T-helper 22 cell (primary cell): ENCODE measurements around the gene IL3.

Source experiments
- DNase-seq: peaks from one replicate; pipeline ENCODE4 v3.0.0-alpha.2; 2020; ENCODE audit warnings: low read depth

IL3 gene

GRCh38 chr5:132057498-132058255 is 2.8 kb upstream of the IL3 start:
- DNase-seq: no peak

DNA sequence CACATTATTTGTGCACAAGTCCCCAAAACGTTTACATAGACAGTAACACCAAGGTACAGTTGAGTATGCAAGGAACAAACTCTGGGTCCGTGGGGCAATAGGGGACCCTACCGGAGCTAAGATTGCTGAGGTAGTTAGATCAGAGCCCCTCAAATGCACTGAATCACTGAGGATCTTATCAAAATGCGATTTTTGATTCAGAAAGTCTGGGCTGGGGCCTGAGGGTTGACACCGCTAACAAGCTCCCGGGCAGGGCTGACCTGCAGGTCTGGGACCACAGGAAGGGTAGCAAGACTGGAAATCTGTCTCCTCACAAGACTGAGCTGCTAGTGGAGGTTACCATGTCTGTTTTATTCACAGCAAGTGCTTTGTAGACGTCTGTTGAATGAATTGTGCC is 1.8 kb upstream of the IL3 start:
- no peak for DNase-seq

GRCh38 chr5:132059043-132059695 is 1.3 kb upstream of the IL3 start:
- DNase-seq: peak; percentile 34

GRCh38 chr5:132059696-132060500 is 557 bp upstream of the IL3 start:
- no peak for DNase-seq

- DNase-seq: peak; percentile 31
Measured at GRCh38 chr5:132063090-132063911, 2.8 kb downstream of the IL3 start.

- DNase-seq: no peak
Measured at GRCh38 chr5:132064140-132064539, 3.7 kb downstream of the IL3 start.

DNA sequence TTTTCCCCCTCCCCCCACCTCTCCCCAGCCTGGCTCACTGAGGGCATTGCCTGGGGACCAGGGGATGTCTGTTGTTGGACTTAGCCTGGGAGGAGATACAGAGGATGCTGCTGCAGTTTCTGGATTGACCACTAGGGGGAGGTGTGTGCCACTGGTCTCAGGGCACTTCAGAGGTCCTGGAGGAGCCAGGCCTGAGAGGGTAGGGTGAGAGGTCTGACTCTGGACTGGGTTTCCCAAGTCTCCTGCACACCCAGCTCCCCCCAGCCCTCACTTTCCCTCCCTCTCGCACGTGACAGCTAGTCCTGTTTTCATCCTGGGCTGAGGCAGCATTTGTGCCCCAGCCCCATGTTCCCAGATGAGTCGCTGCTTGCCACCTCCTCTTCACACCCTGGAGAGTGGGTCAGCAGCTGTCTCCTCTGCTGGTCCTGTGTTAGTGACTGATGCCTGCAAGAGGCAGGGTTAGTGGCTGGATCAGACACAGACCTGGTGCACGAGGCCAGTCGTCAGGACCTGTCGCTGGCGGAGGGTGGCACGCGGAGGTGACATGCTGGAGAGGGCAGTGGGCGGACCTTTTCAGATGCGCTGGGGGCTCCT is 4.4 kb downstream of the IL3 start:
- DNase-seq: peak; percentile 41

- no peak for DNase-seq
Measured at GRCh38 chr5:132065351-132065937, 5.0 kb downstream of the IL3 start.

DNA sequence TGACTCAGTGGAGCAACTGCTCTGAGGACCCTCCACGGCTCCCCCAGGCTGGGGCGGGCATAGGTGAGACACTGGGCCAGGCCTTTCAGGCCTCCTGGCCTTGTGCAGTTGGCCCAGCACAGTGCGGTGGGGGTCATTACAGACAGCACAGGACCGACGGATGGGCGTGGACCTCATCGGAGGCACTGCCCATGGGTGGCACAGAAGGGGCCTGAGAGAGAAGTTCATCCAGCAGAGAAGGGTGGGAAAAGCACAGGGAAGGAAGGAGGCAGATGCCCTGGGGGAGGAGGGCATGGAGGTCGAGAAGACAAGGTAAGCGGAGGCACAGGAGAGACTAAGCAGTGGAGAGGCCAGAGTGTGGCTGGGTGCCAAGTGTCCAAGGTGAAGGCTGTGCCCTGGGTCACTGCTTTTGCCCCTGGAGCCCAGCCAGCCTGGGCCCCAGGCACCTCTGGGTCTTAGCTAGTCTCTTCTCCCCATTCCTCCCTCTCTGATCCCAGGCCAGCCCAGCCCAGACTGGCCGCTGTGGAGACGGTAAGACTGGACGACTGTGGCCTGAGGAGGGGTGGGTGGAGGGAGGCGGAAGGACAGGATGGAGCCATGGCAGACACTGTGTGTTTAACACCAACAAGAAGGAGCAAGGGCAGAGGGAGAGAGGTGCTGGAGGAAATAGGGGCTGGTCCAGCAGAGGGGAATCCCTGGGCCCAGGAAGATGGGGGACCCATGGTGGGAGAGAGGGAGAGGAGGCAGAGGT is 5.7 kb downstream of the IL3 start:
- no peak for DNase-seq

DNA sequence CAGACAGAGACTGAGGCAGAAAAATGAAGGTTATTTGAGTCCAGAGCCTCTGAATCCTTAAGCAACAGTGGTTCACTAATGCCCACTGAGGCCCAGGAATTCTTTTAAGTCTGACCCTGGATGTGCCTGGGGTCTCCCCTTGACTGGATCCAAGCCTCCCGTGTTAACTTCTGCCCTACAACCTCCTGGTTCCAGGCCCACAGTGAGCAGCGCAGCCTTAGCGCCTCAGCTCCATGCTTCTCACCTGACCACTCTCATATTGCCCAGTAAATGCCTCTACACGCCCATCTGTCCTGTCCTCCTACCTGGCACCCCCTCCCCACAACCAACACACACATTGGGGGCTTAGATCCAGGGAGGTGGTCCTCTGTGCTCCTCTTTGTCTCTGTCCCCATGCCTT is 6.4 kb downstream of the IL3 start:
- DNase-seq: no peak

GRCh38 chr5:132067451-132067850 is 7.0 kb downstream of the IL3 start:
- no peak for DNase-seq

DNA sequence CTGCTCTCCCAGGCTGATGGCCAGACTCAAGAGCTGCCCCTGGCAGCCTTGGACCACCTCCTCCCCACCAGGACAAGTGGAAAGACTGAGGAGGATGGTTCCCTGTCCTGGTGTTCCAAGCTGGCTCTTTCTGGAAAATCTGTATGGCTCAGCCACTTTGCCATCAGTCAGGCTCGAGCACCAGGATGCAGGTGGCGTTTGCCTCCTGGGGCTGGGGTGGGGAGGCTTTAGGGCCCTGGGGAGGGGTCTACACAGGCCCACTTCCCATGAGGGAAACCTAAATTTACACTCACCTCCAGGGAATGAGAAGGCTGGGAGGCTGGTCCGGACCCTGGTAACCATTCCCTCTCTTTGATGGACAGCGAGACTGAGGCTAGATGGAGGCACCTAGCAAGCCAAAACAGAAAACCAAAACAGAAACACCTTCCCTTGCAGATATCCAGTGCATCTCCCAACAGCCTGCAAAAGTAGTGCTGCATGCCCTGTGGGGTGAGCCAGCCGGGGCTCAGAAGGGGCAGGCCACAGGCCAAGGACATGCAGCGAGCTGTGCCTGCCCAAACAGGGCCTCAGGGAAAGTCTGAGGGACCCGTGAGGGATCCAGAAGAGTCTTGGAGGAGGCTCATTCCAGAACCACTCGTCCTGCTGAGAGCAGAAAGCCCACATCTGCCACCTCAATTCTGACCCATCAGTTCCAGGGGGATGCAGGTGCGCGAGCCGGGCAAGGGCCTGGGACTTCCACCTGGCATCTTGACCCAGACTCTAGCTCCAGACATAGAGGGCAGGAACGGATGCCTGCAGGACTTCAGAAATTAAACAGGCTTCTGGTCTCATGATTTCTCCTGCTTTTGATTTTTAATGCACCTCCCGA is 7.7 kb downstream of the IL3 start:
- no peak for DNase-seq

GRCh38 chr5:132069561-132069960 is 9.1 kb downstream of the IL3 start:
- DNase-seq: no peak

DNA sequence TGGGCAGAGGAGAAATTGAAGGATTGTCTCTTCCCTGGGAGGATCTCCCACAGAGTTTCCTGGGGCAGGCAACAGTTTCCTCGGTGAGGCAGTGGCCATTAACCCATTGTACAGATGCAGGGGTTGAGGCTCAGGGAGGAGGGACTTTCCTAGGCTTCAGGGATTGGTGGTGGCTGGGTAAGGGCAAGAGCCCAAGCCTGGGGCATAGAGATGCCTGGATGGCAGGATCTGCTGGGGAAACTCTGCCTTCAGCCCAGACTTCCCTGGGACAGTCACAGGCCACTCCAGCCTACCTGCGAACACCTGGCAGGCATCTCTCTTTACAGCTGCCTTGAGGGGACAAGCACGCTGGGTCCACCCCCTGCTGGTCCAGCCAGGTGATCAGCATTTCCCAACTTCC is 9.5 kb downstream of the IL3 start:
- DNase-seq: no peak

DNA sequence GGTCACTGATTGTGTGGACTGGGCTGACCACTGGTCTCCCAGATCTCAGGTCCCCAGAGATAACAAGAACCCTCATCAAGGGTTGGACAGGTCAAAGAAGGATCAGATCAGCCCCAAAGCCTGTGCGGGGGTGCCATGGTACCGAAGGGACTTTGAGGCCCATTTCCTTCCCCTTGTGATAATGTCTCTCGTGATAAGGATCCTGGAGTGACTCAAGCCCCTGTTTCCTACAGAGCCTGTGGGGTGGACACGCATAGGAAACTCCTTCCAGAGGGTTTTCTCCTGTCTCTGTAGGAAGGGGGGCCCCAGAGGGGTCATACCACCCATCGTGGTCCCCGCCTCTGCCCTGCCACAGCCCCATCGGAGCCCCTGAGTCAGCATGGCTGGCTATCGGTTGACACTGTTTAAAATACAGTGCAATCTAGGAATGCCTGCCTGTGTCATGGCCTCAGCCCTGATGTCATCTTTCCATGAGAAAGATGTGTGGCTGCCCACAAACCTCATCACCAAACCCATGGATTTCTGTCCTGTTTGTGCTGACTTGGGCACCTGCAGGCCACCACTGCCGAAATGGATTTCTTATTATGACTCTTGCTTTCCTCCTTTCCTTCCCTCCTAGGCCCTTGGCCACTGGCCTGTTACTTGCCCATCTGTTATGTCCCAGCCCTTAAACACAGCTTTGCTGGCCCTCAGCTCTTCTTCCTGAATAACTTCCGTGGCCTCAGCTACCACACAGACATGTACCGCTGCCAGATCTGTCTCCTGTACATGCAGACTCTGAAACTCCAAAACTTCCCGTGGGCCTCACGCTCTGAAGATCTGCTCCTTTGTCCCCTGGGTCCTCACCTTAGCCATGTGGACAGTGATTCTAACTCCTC is 10.2 kb downstream of the IL3 start:
- DNase-seq: no peak

DNA sequence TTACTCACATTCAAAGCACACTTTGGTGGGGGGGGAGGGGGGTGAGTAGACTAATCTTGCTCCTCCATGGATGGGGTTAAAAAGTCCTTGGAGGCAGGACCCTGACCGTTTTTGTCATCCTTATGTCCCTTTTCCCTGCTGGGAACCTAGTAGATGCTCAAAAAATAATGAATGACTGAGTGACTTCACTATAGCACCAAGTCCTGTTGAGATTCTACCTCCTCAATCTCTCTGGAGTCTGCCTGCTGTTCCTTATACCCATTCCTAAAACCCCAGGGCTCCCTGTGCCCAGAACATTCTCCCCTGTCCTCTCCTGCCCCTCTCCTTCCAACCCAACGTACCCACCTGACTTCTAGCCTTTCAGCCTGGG is 10.9 kb downstream of the IL3 start:
- DNase-seq: no peak

DNA sequence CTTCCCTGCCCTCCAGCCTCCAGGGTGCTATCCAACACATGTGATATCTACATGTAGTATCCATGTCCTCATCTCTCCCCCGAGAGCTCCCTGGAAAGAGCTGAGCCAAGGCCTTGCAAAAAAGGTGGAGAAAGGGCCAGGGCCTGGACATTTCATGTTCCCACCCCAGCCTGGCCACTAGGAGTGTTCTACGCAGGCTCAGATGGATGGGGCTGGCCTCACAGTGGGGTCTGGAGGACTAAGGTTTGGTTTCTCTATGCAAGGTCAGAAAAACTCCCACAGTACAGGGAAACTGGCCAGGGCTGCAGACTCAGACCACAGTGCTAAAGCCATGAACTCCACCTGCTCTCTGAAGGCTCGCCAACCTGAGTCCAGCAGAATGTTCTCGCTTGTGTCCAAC is 11.6 kb downstream of the IL3 start:
- DNase-seq: no peak

DNA sequence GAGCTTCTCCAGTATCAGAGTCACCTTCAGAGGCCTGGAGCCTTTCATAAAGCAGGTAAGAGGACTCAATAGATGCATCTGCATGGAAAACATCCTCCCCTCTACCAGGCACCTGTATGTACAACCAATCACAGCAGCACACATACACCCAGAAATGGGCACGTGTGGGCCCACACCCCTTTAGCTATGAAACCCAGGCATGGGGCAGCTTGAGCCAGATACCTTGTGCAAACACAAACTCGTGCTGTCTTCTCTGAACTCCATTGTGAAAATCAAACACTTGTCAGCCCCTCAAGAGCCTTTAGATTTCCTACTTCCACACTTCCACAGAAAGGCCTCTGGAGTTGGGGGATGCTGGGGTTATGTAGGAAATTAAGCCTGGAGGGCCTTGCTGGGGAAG is 12.1 kb downstream of the IL3 start:
- no peak for DNase-seq
